ENCODE data around the gene PPP1CA.

Gene PPP1CA

DNA sequence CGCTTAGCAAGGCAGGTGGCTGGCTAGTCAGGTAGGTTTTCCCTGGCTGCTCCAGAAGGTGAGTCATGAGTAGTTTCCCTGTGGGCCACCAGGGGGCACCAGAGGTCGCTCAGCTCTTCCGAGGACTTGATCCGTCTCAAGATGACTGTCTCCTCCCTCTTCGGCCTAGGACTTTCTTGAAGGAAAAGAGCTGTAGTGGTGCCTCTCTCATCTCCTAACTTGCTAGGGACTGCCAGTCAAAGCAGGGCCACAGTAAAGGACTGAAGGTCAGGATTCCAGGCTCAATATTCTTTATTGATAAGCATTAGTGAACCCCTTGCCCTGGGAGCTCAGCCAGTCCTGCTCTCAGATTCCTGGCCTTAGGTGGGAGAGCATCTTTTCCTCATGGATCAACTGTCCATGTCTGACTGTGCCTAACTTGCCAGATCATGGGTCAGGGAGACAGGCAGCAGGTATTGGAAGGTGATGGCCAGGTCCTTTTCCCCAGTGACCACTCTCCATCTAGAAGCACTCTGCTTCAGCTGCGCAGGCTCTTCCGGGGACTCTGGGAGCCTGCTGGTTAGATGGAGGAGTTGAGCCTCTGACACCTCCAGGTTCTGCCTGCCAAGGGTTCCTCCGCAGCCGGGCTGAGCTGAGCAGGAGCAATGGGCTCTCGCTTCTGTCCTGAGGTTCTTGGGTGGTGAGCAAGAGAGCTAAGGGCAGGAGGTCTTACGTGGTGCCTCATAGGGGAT is 50.2 kb downstream of the PPP1CA start:
- TF ChIP-seq, protein P1, sequence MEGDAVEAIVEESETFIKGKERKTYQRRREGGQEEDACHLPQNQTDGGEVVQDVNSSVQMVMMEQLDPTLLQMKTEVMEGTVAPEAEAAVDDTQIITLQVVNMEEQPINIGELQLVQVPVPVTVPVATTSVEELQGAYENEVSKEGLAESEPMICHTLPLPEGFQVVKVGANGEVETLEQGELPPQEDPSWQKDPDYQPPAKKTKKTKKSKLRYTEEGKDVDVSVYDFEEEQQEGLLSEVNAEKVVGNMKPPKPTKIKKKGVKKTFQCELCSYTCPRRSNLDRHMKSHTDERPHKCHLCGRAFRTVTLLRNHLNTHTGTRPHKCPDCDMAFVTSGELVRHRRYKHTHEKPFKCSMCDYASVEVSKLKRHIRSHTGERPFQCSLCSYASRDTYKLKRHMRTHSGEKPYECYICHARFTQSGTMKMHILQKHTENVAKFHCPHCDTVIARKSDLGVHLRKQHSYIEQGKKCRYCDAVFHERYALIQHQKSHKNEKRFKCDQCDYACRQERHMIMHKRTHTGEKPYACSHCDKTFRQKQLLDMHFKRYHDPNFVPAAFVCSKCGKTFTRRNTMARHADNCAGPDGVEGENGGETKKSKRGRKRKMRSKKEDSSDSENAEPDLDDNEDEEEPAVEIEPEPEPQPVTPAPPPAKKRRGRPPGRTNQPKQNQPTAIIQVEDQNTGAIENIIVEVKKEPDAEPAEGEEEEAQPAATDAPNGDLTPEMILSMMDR (IDR thresholded peaks at IDR 0.05) = peak; percentile 91

GRCh38 chr11:67349928-67350465 is 51.7 kb downstream of the PPP1CA start:
- TF ChIP-seq, protein P1 (IDR thresholded peaks at IDR 0.05) = no peak

GRCh38 chr11:67349457-67349856 is 52.2 kb downstream of the PPP1CA start:
- TF ChIP-seq, protein P1 (IDR thresholded peaks at IDR 0.05) = no peak

DNA sequence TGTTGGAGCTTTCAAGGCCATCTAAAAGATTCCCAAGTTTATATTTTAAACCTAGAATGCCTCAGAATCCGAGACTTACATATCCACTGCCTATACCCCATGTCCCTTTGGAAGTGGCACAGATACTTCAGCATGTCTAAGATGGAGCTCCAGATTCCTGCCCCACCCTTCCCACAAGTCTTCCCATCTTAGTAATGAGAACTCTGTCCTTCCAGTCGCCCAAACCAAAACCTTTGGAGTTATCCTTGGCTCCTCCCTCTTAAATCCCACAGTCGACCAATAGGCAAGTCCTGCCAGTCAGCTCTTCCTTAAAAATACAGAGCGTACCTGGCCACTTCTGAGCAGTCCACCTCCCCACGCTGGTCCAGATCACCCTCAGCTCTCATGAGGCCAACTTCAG is 52.6 kb downstream of the PPP1CA start:
- TF ChIP-seq, protein P1 (IDR thresholded peaks at IDR 0.05) = no peak
